Measurements from ENCODE around the gene KRTAP11-1. TPM values are rescaled to one million over a fixed set of nuclear protein-coding genes. Genes with fewer than 3 reads are reported as not detected.

Gene KRTAP11-1, protein sequence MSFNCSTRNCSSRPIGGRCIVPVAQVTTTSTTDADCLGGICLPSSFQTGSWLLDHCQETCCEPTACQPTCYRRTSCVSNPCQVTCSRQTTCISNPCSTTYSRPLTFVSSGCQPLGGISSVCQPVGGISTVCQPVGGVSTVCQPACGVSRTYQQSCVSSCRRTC
- total RNA-seq = not detected
- not detected for polyA plus RNA-seq

DNA sequence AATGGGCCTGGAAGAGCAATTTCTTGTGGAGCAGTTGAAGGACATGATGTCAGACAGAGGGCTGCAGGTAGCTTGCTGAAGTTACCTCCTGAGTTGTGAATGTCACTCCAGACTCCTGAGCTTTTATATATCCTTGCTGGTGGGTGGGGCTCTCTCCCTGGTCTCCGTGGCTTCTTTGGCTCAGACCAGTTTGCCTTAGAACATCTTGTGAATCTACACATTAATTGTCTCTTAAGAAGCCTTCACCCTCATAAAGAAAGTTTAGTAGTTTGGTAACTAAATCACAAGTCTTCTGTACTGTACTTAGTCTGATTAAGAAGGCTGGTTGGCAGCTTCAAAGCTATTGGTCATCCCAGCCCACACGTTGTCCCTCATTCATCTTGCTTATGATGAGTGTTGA is at the start of gene KRTAP11-1:
Gene KRTAP11-1 (minus strand): TSS at position 101 of the 400 bp plus-strand sequence. CDS start 56 bp downstream, at position 45.
- H3K4me1 ChIP-seq (ENCODE audit: insufficient read depth) = no peaks in the 10 kb centered on the region
- WGBS = 87% methylated on average over 2 of the region's 2 CpGs
- no peak within 1 kb of the TSS for H3K27ac ChIP-seq (ENCODE audit: low read depth)
- H3K4me3 ChIP-seq (ENCODE audit: low read depth, low read length) = no peak within 1 kb of the TSS
- no peaks in the 10 kb centered on the region for H3K36me3 ChIP-seq (ENCODE audit: insufficient read depth)
- no peak for DNase-seq (ENCODE audit: extremely low spot score)

DNA sequence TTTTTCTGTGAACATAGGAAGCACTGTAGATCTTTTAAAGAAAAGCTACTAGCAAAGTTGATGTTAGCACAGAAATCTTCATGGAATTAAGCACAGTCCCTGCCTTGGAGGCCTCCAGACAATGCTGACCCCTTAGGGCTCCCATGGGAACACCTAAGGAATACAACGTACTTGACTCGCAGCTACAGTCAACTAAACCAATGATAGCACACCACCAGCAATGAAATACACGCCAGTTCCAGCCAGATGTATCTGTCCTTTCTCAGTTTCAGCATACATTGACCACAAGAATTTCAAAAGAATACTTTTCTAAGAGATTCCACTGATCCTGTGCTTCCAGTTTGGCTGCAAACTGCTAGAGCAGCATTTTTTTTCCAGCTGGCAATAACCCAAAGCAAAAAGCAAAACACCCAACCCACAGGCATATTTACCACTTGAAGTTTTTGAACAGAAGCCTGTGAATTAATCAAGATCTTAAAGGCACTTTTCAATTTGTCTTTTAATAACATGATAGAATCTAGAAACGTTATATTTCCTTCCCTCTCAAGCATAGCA is 42.8 kb upstream of the KRTAP11-1 start:
- Histone ChIP-seq H3K27ac (ENCODE audit: low read depth) (no peak overlapping the region), H3K36me3 (ENCODE audit: insufficient read depth) (no peaks in the 10 kb centered on the region), H3K4me3 (ENCODE audit: low read depth, low read length) (no peak overlapping the region), H3K4me1 (ENCODE audit: insufficient read depth) (no peaks in the 10 kb centered on the region)
- 31% methylated on average over 4 of the region's 4 CpGs for WGBS
- no peak for DNase-seq (ENCODE audit: extremely low spot score)

DNA sequence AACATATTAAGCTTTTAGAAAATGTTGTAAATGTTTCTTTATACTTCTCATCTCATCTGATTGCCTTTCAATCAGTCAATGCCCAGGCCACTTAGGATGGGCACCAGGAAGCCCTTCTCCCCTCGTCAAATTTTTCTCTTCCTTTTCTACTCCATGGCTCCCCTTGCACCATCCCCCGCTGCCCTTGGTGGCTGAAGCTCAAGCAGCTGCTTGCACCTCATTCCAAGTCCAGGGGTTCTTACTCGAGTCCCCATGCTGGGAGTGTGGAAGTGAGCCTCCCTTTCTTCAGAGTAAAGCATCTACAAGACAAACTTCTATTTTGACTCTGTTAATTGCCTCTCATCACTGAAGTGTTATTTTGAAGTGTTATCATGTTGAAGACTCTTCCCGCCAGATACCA is 39.7 kb upstream of the KRTAP11-1 start:
- 83% methylated on average over 4 of the region's 4 CpGs for WGBS
- Histone ChIP-seq H3K4me3 (ENCODE audit: low read depth, low read length) (no peak overlapping the region), H3K36me3 (ENCODE audit: insufficient read depth) (no peaks in the 10 kb centered on the region), H3K4me1 (ENCODE audit: insufficient read depth) (no peaks in the 10 kb centered on the region), H3K27ac (ENCODE audit: low read depth) (no peak overlapping the region)
- DNase-seq (ENCODE audit: extremely low spot score) = no peak

DNA sequence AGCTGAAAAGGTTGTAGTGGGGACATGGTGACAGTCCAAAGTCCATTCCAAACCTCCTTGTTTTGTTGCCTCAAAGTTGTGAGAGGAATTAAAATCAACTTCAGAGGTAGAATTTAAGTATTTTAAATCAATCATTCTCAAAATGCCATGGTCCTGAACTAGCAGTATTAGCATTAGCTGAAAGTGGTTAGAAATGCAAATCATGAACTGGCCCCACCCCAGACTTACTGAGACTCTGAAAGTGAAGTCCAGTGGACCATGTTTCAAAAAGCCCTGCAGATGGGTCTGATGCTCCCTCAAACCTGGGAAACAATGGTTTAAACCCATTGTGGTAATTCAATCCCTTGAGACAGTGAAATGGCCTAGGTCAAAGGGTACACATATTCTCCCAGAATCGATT is 36.2 kb upstream of the KRTAP11-1 start:
- H3K4me1 ChIP-seq (ENCODE audit: insufficient read depth) = no peaks in the 10 kb centered on the region
- WGBS = 93% methylated on average over 1 of the region's 1 CpG
- H3K27ac ChIP-seq (ENCODE audit: low read depth) = no peak overlapping the region
- H3K36me3 ChIP-seq (ENCODE audit: insufficient read depth) = no peaks in the 10 kb centered on the region
- DNase-seq (ENCODE audit: extremely low spot score) = no peak
- H3K4me3 ChIP-seq (ENCODE audit: low read depth, low read length) = no peak overlapping the region

DNA sequence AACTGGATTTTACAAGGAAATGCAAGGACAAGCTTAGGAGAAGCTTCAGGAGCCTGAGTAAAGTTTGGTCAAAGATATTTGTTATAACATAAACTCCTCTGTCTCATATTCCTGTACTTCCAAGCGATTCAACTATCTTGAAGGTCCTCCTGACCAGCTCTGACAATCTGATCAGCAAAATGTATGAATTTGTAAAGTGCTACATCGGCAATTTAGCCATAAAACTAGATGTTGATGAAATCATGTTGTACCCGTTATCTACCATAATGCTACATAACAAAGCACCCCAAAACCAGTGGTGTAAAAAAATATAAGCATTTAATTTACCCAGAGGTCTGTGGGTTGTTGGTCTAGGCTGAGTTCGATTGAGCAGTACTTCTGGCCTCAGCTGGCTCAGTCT is 19.5 kb upstream of the KRTAP11-1 start:
- no peak overlapping the region for H3K4me3 ChIP-seq (ENCODE audit: low read depth, low read length)
- WGBS = 82% methylated on average over 4 of the region's 4 CpGs
- no peak for DNase-seq (ENCODE audit: extremely low spot score)
- no peak overlapping the region for H3K27ac ChIP-seq (ENCODE audit: low read depth)
- H3K4me1 ChIP-seq (ENCODE audit: insufficient read depth) = no peaks in the 10 kb centered on the region
- no peaks in the 10 kb centered on the region for H3K36me3 ChIP-seq (ENCODE audit: insufficient read depth)

DNA sequence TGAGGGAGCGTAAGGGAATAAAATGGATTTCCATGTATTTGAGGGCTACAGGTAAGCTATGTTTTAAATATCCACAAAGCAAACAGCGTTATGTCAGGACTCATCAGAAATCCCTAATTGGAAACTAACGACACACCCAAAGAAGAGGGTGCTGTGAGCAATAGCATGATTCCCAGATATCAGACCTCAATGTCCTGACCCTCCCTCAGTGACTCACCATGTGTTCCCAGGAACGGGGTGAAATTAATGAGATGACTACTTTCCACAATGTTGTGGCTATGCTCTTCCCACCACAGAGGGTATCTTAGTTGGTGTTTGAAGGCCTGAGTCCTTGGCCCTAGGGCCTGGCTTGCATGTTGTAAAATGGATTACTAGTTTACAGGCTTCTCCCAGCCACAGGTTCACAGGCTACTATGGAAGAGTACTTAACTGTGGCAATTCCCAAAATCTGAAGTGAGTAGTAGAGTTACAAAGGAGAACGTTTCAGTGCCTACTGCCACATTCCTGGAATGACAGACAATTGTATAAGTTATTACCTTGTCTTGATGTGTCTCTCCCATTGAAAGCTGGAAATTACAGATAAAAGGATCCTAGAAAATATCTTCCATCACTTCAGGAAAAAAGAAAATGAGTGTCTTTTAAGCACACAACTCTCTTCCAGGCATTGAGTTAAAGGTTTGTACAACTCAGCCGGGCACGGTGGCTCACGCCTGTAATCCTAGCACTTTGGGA is 1.7 kb upstream of the KRTAP11-1 start:
- 89% methylated on average over 8 of the region's 8 CpGs for WGBS
- DNase-seq (ENCODE audit: extremely low spot score) = no peak
- H3K27ac ChIP-seq (ENCODE audit: low read depth) = no peak overlapping the region
- H3K4me1 ChIP-seq (ENCODE audit: insufficient read depth) = no peaks in the 10 kb centered on the region
- H3K4me3 ChIP-seq (ENCODE audit: low read depth, low read length) = no peak overlapping the region
- H3K36me3 ChIP-seq (ENCODE audit: insufficient read depth) = no peaks in the 10 kb centered on the region

DNA sequence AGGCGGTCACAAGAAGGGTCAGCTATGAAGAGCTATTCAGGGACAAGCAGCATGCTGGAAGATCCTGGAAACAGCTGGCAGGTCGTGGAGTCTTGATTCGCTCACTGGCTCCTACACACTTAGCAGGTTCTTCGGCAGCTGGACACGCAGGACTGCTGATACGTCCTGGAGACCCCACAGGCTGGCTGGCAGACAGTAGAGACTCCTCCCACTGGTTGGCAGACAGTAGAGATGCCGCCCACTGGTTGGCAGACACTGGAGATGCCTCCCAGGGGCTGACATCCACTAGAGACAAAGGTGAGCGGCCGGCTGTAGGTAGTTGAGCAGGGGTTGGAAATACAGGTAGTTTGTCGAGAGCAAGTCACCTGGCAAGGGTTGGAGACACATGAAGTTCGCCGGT is 466 bp downstream of the KRTAP11-1 start:
- WGBS = 74% methylated on average over 12 of the region's 12 CpGs
- Histone ChIP-seq H3K4me1 (ENCODE audit: insufficient read depth) (no peaks in the 10 kb centered on the region), H3K4me3 (ENCODE audit: low read depth, low read length) (no peak overlapping the region), H3K27ac (ENCODE audit: low read depth) (no peak overlapping the region), H3K36me3 (ENCODE audit: insufficient read depth) (no peaks in the 10 kb centered on the region)
- no peak for DNase-seq (ENCODE audit: extremely low spot score)

DNA sequence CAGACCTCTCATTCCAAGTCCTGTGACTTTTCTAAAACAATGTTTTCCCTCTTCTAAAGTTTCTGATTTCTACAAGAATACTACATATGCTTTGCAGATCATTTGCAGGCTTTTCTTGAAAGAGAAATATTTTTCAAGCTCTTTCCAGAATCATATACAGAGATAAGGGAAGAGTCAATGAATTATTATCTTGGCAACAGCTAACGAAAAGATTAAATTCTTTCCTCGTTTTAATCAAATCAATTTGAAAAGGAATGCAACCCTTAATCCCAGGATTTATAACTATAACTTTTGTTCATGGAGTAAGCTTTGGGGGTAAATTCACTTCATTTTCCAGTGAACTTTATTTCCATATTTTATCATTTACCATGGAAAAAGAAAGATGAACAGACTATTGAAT is 6.9 kb downstream of the KRTAP11-1 start:
- Histone ChIP-seq H3K4me1 (ENCODE audit: insufficient read depth) (no peaks in the 10 kb centered on the region), H3K36me3 (ENCODE audit: insufficient read depth) (no peaks in the 10 kb centered on the region), H3K4me3 (ENCODE audit: low read depth, low read length) (no peak overlapping the region), H3K27ac (ENCODE audit: low read depth) (no peak overlapping the region)
- DNase-seq (ENCODE audit: extremely low spot score) = no peak
- WGBS = 18% methylated on average over 2 of the region's 2 CpGs

DNA sequence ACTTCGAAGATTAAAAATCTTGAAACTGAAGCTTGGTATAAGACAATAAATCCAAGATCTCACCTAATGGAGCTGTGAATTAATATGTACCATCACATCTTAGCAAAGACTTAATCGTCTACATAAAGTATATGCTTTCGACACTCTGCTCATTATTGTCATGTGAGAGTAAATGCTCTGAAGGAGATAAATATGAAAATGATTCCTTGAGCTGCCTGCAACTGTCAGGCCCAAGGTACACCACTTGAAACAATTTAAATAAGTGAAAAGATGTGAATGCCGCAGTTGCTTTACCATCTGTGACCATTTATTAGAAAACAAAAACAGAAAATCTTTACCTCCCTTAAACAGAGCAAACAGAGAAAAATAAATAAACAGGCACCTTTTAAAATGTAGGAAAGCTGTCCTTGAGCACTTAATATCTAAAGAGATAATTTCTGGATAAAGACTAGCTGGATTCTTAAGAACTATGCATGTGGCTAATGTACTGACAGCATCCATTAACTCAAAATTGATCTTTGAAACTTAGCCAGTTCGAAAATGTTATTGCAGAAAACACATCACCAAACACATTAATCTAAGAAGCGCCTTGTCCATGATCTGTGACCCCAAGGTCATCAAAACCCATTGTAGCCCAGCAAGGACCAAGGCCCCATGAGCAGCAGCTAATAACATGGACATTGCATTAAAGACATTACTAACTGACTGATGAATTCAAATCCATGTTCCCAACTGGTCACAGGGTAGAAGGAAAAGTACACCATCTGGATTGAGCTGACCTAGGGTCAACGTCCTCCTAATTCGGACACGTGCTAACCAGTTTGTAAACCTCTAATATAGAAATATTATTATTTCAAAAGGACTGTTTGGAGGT is 33.5 kb downstream of the KRTAP11-1 start:
- Histone ChIP-seq H3K4me1 (ENCODE audit: insufficient read depth) (no peaks in the 10 kb centered on the region), H3K27ac (ENCODE audit: low read depth) (no peak overlapping the region), H3K36me3 (ENCODE audit: insufficient read depth) (no peaks in the 10 kb centered on the region), H3K4me3 (ENCODE audit: low read depth, low read length) (no peak overlapping the region)
- no peak for DNase-seq (ENCODE audit: extremely low spot score)
- 86% methylated on average over 9 of the region's 9 CpGs for WGBS

DNA sequence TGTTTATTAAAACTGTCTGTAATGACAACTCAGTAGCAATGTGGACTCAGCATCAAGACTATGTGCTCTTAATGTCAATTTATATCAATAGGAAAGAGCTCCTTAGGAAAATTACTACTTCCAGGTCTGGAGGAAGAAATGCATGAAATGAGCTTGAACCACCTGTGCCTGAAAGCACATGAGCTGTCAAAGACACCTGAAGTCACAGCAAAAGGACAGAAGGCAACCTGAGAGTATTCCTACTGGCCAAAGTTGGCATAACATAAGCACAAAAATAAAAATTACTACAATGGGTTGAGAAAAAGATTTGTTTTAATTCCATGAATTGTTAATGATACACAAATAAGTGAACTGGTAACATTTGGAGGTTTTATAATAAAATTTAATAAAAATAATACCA is 38.4 kb downstream of the KRTAP11-1 start:
- DNase-seq (ENCODE audit: extremely low spot score) = no peak
- no peaks in the 10 kb centered on the region for H3K36me3 ChIP-seq (ENCODE audit: insufficient read depth)
- H3K27ac ChIP-seq (ENCODE audit: low read depth) = no peak overlapping the region
- H3K4me3 ChIP-seq (ENCODE audit: low read depth, low read length) = no peak overlapping the region
- H3K4me1 ChIP-seq (ENCODE audit: insufficient read depth) = no peaks in the 10 kb centered on the region

DNA sequence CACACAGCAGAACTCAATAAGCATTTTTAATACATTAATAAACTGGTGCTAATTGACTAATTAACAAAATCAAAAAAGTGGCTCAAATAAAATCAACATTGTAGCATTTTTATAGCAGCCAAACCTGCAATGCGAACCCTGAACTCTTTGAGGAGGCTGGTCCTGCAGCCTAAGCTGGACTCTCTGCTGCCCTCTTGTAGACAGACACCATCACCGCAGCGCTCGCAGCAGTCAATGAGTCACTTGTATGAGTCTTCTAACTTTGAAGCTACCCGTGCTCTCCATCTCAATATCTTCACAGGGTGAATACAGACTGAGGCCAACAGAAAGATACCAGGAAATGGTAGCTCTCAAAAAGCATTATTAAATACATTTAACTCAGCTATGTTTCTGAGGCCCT is 42.1 kb downstream of the KRTAP11-1 start:
- Histone ChIP-seq H3K4me1 (ENCODE audit: insufficient read depth) (no peaks in the 10 kb centered on the region), H3K27ac (ENCODE audit: low read depth) (no peak overlapping the region), H3K4me3 (ENCODE audit: low read depth, low read length) (no peak overlapping the region), H3K36me3 (ENCODE audit: insufficient read depth) (no peaks in the 10 kb centered on the region)
- WGBS = 48% methylated on average over 5 of the region's 5 CpGs
- DNase-seq (ENCODE audit: extremely low spot score) = no peak

DNA sequence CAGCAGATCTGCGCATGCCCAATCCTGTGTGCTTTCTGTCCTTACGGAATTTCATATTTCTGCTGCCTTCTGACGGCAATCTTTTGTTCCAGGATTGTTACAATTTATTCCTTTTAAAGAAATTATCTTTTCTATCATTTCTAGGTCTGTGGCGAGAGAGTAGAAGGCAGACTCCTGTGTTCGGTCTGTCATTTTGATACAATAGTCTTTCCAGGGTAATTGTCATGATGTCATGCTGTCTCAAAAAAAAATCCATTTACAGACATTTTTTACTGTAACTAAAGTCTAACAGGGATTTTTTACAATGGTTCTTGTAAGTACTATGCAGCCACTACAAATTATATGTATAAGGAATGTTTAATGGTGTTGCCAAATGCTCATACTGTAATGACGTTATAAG is 42.8 kb downstream of the KRTAP11-1 start:
- no peak overlapping the region for H3K27ac ChIP-seq (ENCODE audit: low read depth)
- no peak overlapping the region for H3K4me3 ChIP-seq (ENCODE audit: low read depth, low read length)
- H3K4me1 ChIP-seq (ENCODE audit: insufficient read depth) = no peaks in the 10 kb centered on the region
- no peaks in the 10 kb centered on the region for H3K36me3 ChIP-seq (ENCODE audit: insufficient read depth)
- no peak for DNase-seq (ENCODE audit: extremely low spot score)
- whole genome bisulfite sequencing = 91% methylated on average over 6 of the region's 6 CpGs

DNA sequence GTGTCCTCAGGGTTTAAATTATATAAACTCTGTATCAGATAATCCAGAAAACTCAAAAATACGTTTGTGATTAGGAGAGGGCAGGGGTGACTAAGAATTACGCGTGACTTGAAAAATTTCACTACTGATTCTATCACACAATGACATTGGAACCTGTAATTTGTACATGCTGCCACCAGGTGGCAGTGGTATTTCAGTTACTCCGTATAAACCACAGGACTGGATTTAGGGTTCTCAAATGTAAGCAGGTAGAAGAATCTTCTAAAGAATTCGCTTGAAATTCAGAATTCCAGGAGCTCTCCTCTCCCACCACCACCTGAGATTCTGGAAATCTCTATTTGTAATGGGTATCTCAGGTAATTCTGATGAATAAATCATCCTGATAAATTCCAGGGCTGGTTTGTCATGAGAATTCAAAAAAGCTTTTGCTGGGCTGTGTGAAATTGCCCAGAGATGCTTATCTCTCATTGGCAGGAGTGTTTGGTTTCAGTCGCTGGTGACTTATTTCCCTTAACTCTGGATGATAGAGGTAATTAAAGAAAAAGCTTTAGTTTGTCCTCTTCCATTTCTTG is 50.1 kb downstream of the KRTAP11-1 start:
- WGBS = 44% methylated on average over 6 of the region's 6 CpGs
- Histone ChIP-seq H3K27ac (ENCODE audit: low read depth) (no peak overlapping the region), H3K4me1 (ENCODE audit: insufficient read depth) (no peaks in the 10 kb centered on the region), H3K4me3 (ENCODE audit: low read depth, low read length) (no peak overlapping the region), H3K36me3 (ENCODE audit: insufficient read depth) (no peaks in the 10 kb centered on the region)
- no peak for DNase-seq (ENCODE audit: extremely low spot score)

Data from urinary bladder (tissue), 4 donors.